ENCODE measurements around the gene BORA.
A peak's percentile ranks its signal among the peaks of the same experiment; 100 is the strongest.
"Not testable (repeated sequence)": the region's sequence is repeated elsewhere in the genome, so short reads cannot be mapped to it uniquely, and the experiment has no call there.

The BORA gene

GRCh38 chr13:72727417-72728289, at the start of gene BORA, which contains the start of gene MZT1:
TSS of gene BORA (plus strand) at chr13:72727923. CDS start at chr13:72728941, 1,018 bp downstream.
TSS of gene MZT1 (minus strand) at chr13:72727629. CDS start at chr13:72727602, 27 bp downstream.
- FAIRE-seq = peak; percentile 100

GRCh38 chr13:72678312-72678711, 49.4 kb upstream of the BORA start:
- FAIRE-seq = no peak
- no peak for TF ChIP-seq POLR2A (IDR thresholded peaks at IDR 0.05; ENCODE audit: low read depth, low read length)

More at GRCh38 chr13:72727417-72728289, at the start of gene BORA, which contains the start of gene MZT1:
- DNase-seq (ENCODE audit: insufficient read length, low spot score) = peak; percentile 89
- TF ChIP-seq POLR2A (IDR thresholded peaks at IDR 0.05; ENCODE audit: low read depth, low read length) = peak; percentile 59

GRCh38 chr13:72680353-72680752, 47.4 kb upstream of the BORA start:
- FAIRE-seq = no peak
- no peak for DNase-seq (ENCODE audit: insufficient read length, low spot score)
- no peak for TF ChIP-seq POLR2A (IDR thresholded peaks at IDR 0.05; ENCODE audit: low read depth, low read length)

More at GRCh38 chr13:72678312-72678711, 49.4 kb upstream of the BORA start:
- DNase-seq (ENCODE audit: insufficient read length, low spot score) = no peak

GRCh38 chr13:72686766-72687165, 41.0 kb upstream of the BORA start:
- TF ChIP-seq POLR2A (IDR thresholded peaks at IDR 0.05; ENCODE audit: low read depth, low read length) = no peak
- no peak for FAIRE-seq
- DNase-seq (ENCODE audit: insufficient read length, low spot score) = no peak

- no peak for FAIRE-seq
Measured at GRCh38 chr13:72689181-72689696, 38.5 kb upstream of the BORA start.

GRCh38 chr13:72692884-72693514, 34.7 kb upstream of the BORA start:
- no peak for FAIRE-seq
- no peak for DNase-seq (ENCODE audit: insufficient read length, low spot score)
- no peak for TF ChIP-seq POLR2A (IDR thresholded peaks at IDR 0.05; ENCODE audit: low read depth, low read length)

More at GRCh38 chr13:72689181-72689696, 38.5 kb upstream of the BORA start:
- TF ChIP-seq POLR2A (IDR thresholded peaks at IDR 0.05; ENCODE audit: low read depth, low read length) = no peak
- DNase-seq (ENCODE audit: insufficient read length, low spot score) = no peak

GRCh38 chr13:72693832-72694231, 33.9 kb upstream of the BORA start:
- DNase-seq (ENCODE audit: insufficient read length, low spot score) (no peak), FAIRE-seq (no peak)
- no peak for TF ChIP-seq POLR2A (IDR thresholded peaks at IDR 0.05; ENCODE audit: low read depth, low read length)

GRCh38 chr13:72694314-72694713, 33.4 kb upstream of the BORA start:
- DNase-seq (ENCODE audit: insufficient read length, low spot score) (no peak), FAIRE-seq (no peak)
- TF ChIP-seq POLR2A (IDR thresholded peaks at IDR 0.05; ENCODE audit: low read depth, low read length) = no peak

- TF ChIP-seq POLR2A (IDR thresholded peaks at IDR 0.05; ENCODE audit: low read depth, low read length) = no peak
- FAIRE-seq = no peak
- DNase-seq (ENCODE audit: insufficient read length, low spot score) = no peak
Measured at GRCh38 chr13:72696579-72696978, 31.1 kb upstream of the BORA start.

GRCh38 chr13:72698164-72698563, 29.6 kb upstream of the BORA start:
- DNase-seq (ENCODE audit: insufficient read length, low spot score) (no peak), FAIRE-seq (no peak)
- no peak for TF ChIP-seq POLR2A (IDR thresholded peaks at IDR 0.05; ENCODE audit: low read depth, low read length)

GRCh38 chr13:72700509-72700908, 27.2 kb upstream of the BORA start:
- TF ChIP-seq POLR2A (IDR thresholded peaks at IDR 0.05; ENCODE audit: low read depth, low read length) = no peak
- FAIRE-seq (no peak), DNase-seq (ENCODE audit: insufficient read length, low spot score) (no peak)

GRCh38 chr13:72716776-72717175, 10.9 kb upstream of the BORA start:
- TF ChIP-seq POLR2A (IDR thresholded peaks at IDR 0.05; ENCODE audit: low read depth, low read length) = no peak
- FAIRE-seq (no peak), DNase-seq (ENCODE audit: insufficient read length, low spot score) (no peak)

GRCh38 chr13:72726185-72726584, 1.5 kb upstream of the BORA start:
- DNase-seq (ENCODE audit: insufficient read length, low spot score); FAIRE-seq: not testable (repeated sequence)

- TF ChIP-seq POLR2A (IDR thresholded peaks at IDR 0.05; ENCODE audit: low read depth, low read length) = no peak
- FAIRE-seq (no peak), DNase-seq (ENCODE audit: insufficient read length, low spot score) (peak; percentile 30)
Measured at GRCh38 chr13:72726726-72727416, 852 bp upstream of the BORA start.
